ENCODE results near the gene KAZN.

KAZN gene

DNA sequence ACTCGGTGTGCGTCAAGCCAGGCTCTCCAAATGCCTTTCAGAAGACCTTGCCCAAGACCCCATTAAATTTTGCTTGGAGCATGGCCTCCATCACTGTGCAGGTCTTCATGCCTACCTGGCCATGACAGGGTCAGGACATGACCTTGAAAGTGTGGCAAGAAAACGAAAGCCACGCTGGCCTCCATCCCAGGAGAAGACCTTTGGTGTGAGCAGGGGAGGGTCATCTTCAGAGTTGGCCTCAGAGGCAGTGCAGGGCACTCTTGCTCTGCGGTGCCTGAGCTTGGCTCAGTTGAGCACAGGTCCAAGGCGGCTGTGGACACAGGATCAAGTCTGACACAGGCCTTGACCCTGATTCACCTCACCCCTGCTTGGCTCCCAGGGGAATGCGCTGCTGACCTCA, 373.6 kb downstream of the KAZN start:
- Histone ChIP-seq H3K27me3 (ENCODE audit: insufficient read depth, low read length) (peaks cover under 1% of the 10 kb centered on the region; the same call in 1 of the 2 replicates), H3K27ac (ENCODE audit: low read depth, low read length, poor library complexity, severe bottlenecking) (no peak overlapping the region), H2AFZ (ENCODE audit: low read length) (no peak overlapping the region), H3F3A (ENCODE audit: insufficient read depth, low read length) (no peaks in the 10 kb centered on the region), H3K4me2 (ENCODE audit: low read length) (no peak overlapping the region), H3K4me1 (ENCODE audit: insufficient read depth, low read length, severe bottlenecking) (peaks cover 10% of the 10 kb centered on the region), H3K4me3 (ENCODE audit: low read depth, low read length, poor library complexity, severe bottlenecking) (no peak overlapping the region), H3K9ac (ENCODE audit: low read length) (no peak overlapping the region), H3K9me2 (ENCODE audit: low read depth, low read length) (no peaks in the 10 kb centered on the region), H3K36me3 (ENCODE audit: insufficient read depth, low read length) (no peaks in the 10 kb centered on the region; the same call in 1 of the 2 replicates), H3K79me2 (ENCODE audit: insufficient read depth, low read length) (no peaks in the 10 kb centered on the region), H3K9me3 (ENCODE audit: low read length) (0 out of 2 replicates have a peak, but pooled peaks cover 2% of the 10 kb centered on the region), H4K20me1 (ENCODE audit: insufficient read depth, low read length) (no peaks in the 10 kb centered on the region)
- TF ChIP-seq EZH2 (IDR thresholded peaks at IDR 0.05; ENCODE audit: borderline replicate concordance, low read length) (no peak), CTCF (IDR thresholded peaks at IDR 0.05; ENCODE audit: low read length) (no peak)

- Histone ChIP-seq H3K27me3 (ENCODE audit: insufficient read depth, low read length) (peaks cover 6% of the 10 kb centered on the region; the same call in 1 of the 2 replicates), H3F3A (ENCODE audit: insufficient read depth, low read length) (no peaks in the 10 kb centered on the region), H4K20me1 (ENCODE audit: insufficient read depth, low read length) (no peaks in the 10 kb centered on the region), H3K9ac (ENCODE audit: low read length) (no peak overlapping the region), H3K27ac (ENCODE audit: low read depth, low read length, poor library complexity, severe bottlenecking) (no peak overlapping the region), H3K9me2 (ENCODE audit: low read depth, low read length) (no peaks in the 10 kb centered on the region), H2AFZ (ENCODE audit: low read length) (no peak overlapping the region), H3K4me3 (ENCODE audit: low read depth, low read length, poor library complexity, severe bottlenecking) (no peak overlapping the region), H3K4me1 (ENCODE audit: insufficient read depth, low read length, severe bottlenecking) (peaks cover 15% of the 10 kb centered on the region), H3K36me3 (ENCODE audit: insufficient read depth, low read length) (no peaks in the 10 kb centered on the region; the same call in 1 of the 2 replicates), H3K79me2 (ENCODE audit: insufficient read depth, low read length) (no peaks in the 10 kb centered on the region), H3K9me3 (ENCODE audit: low read length) (0 out of 2 replicates have a peak, but pooled peaks cover 2% of the 10 kb centered on the region), H3K4me2 (ENCODE audit: low read length) (no peak overlapping the region)
- TF ChIP-seq EZH2 (IDR thresholded peaks at IDR 0.05; ENCODE audit: borderline replicate concordance, low read length) (no peak), CTCF (IDR thresholded peaks at IDR 0.05; ENCODE audit: low read length) (no peak)
Measured at GRCh38 chr1:14973773-14974172, 375.3 kb downstream of the KAZN start.

DNA sequence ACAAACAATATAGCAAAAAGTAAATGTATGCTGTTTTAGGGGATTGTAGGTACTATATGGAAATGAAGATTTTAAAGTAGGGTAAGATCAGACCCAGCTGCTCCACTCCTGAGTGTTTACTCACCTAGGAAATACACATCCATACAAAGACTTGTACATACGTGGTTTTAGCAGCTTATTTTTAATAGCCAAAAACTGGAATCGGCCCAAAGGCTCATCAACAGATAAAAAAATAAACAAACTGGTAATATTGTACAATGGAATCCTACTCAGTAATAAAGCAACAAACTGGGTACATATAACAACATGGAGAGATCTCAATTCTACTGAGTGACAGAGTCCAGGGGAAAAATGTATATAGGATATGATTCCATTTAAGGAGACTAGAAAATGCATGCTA, 375.9 kb downstream of the KAZN start:
- H3K27ac ChIP-seq (ENCODE audit: low read depth, low read length, poor library complexity, severe bottlenecking): no peak overlapping the region
- no peak overlapping the region for H3K9ac ChIP-seq (ENCODE audit: low read length)
- H3K4me2 ChIP-seq (ENCODE audit: low read length): no peak overlapping the region
- no peak for TF ChIP-seq EZH2 (IDR thresholded peaks at IDR 0.05; ENCODE audit: borderline replicate concordance, low read length)
- TF ChIP-seq CTCF (IDR thresholded peaks at IDR 0.05; ENCODE audit: low read length): no peak
- no peaks in the 10 kb centered on the region for H3K79me2 ChIP-seq (ENCODE audit: insufficient read depth, low read length)
- H3K36me3 ChIP-seq (ENCODE audit: insufficient read depth, low read length): no peaks in the 10 kb centered on the region; the same call in 1 of the 2 replicates
- no peak overlapping the region for H3K4me3 ChIP-seq (ENCODE audit: low read depth, low read length, poor library complexity, severe bottlenecking)
- no peaks in the 10 kb centered on the region for H3F3A ChIP-seq (ENCODE audit: insufficient read depth, low read length)
- H3K9me3 ChIP-seq (ENCODE audit: low read length): 0 out of 2 replicates have a peak, but pooled peaks cover 2% of the 10 kb centered on the region
- H3K9me2 ChIP-seq (ENCODE audit: low read depth, low read length): no peaks in the 10 kb centered on the region
- peaks cover 6% of the 10 kb centered on the region; the same call in 1 of the 2 replicates for H3K27me3 ChIP-seq (ENCODE audit: insufficient read depth, low read length)
- no peaks in the 10 kb centered on the region for H4K20me1 ChIP-seq (ENCODE audit: insufficient read depth, low read length)
- H3K4me1 ChIP-seq (ENCODE audit: insufficient read depth, low read length, severe bottlenecking): peaks cover 15% of the 10 kb centered on the region
- H2AFZ ChIP-seq (ENCODE audit: low read length): no peak overlapping the region
